ENCODE results near the gene ARFGEF2. TPM values are rescaled to one million over a fixed set of nuclear protein-coding genes. Genes with fewer than 3 reads are reported as not detected.

The ARFGEF2 gene
- total and polyA plus RNA-seq, 4 donors, result 7.4 to 35.1 (median 20.1) TPM

DNA sequence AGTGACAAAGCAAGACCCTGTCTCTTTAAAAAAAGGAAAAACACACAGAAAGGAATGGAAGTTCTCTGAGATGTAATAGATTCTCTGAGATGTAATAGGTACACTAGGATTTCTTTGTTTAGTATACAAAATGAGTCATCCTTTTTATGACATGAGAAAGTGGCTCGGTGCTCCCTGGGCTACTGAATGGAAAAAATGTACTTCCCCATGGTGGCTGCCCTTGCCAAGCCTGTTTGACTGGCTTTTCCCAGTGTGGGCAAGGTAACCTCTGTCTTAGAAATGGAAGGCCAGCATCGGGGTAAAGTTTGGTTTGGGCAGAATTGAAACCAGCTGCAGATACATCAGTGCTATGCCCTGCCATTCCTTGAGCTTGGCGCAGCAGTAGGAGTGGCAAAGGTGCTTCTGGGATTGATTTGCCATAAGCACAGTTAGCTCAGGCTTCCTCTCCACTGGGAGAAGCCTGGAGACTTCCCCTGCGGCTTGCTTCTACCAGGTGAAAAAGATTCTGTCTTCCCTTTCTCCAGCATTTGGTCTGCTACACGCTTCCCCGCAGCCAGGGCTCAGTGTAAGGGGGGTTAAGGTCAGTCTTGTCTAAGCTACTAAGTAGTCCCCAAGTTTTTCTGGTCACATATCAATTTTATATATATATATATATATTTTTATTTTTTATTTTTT, 24.5 kb downstream of the ARFGEF2 start:
- TF ChIP-seq, protein P1, sequence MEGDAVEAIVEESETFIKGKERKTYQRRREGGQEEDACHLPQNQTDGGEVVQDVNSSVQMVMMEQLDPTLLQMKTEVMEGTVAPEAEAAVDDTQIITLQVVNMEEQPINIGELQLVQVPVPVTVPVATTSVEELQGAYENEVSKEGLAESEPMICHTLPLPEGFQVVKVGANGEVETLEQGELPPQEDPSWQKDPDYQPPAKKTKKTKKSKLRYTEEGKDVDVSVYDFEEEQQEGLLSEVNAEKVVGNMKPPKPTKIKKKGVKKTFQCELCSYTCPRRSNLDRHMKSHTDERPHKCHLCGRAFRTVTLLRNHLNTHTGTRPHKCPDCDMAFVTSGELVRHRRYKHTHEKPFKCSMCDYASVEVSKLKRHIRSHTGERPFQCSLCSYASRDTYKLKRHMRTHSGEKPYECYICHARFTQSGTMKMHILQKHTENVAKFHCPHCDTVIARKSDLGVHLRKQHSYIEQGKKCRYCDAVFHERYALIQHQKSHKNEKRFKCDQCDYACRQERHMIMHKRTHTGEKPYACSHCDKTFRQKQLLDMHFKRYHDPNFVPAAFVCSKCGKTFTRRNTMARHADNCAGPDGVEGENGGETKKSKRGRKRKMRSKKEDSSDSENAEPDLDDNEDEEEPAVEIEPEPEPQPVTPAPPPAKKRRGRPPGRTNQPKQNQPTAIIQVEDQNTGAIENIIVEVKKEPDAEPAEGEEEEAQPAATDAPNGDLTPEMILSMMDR (IDR thresholded peaks at IDR 0.05; ENCODE audit: control extremely low read depth, extremely low read depth), result no peak
- DNase-seq, result peak in 2 of 3 donors; percentile 23 to 40
- no peak overlapping the region for H3K4me3 ChIP-seq
- H3K9ac ChIP-seq (ENCODE audit: insufficient read depth in 1 of 2, low read length in 2 of 2), result no peak overlapping the region
- peaks cover 0 to 8% (median 0%) of the 10 kb centered on the region in 5 donors for H3K4me1 ChIP-seq (ENCODE audit: control insufficient read depth in 5 of 5, insufficient read depth in 5 of 5, low read length in 5 of 5)
- WGBS, 2 donors, result 81 to 92% methylated on average over 6 of the region's 6 CpGs
- H3K27ac ChIP-seq (ENCODE audit: low read depth in 1 of 2, low read length in 1 of 2), result no peak overlapping the region
- no peaks in the 10 kb centered on the region for H3K9me3 ChIP-seq (ENCODE audit: control insufficient read depth in 4 of 4, insufficient read depth in 3 of 4, low read length in 3 of 4)
- no peak for ATAC-seq (ENCODE audit: insufficient read depth, low FRiP score)
- no peaks in the 10 kb centered on the region for H3K27me3 ChIP-seq (ENCODE audit: control insufficient read depth in 3 of 3, insufficient read depth in 3 of 3, low read length in 2 of 3)
- H3K36me3 ChIP-seq (ENCODE audit: control insufficient read depth in 4 of 4, insufficient read depth in 4 of 4, low read length in 4 of 4), result peaks cover 2 to 33% (median 14%) of the 10 kb centered on the region in 4 donors

GRCh38 chr20:48948612-48949011, 27.1 kb downstream of the ARFGEF2 start:
- H3K9me3 ChIP-seq (ENCODE audit: control insufficient read depth in 4 of 4, insufficient read depth in 3 of 4, low read length in 3 of 4), result no peaks in the 10 kb centered on the region
- no peak overlapping the region for H3K9ac ChIP-seq (ENCODE audit: insufficient read depth in 1 of 2, low read length in 2 of 2)
- H3K4me1 ChIP-seq (ENCODE audit: control insufficient read depth in 5 of 5, insufficient read depth in 5 of 5, low read length in 5 of 5), result peaks cover 0 to 3% (median 0%) of the 10 kb centered on the region in 5 donors
- WGBS, 2 donors, result 94 to 96% methylated on average over 6 of the region's 6 CpGs
- TF ChIP-seq, protein P1 (IDR thresholded peaks at IDR 0.05; ENCODE audit: control extremely low read depth, extremely low read depth), result no peak
- H3K36me3 ChIP-seq (ENCODE audit: control insufficient read depth in 4 of 4, insufficient read depth in 4 of 4, low read length in 4 of 4), result peaks cover 14 to 33% (median 27%) of the 10 kb centered on the region in 4 donors
- H3K27me3 ChIP-seq (ENCODE audit: control insufficient read depth in 3 of 3, insufficient read depth in 3 of 3, low read length in 2 of 3), result no peaks in the 10 kb centered on the region
- ATAC-seq (ENCODE audit: insufficient read depth, low FRiP score) (no peak), DNase-seq (no peak)
- no peak overlapping the region for H3K27ac ChIP-seq (ENCODE audit: low read depth in 1 of 2, low read length in 1 of 2)
- no peak overlapping the region for H3K4me3 ChIP-seq

- H3K4me3 ChIP-seq, result no peak overlapping the region
- 64 to 76% methylated on average over 7 of the region's 7 CpGs for WGBS, 2 donors
- H3K27me3 ChIP-seq (ENCODE audit: control insufficient read depth in 3 of 3, insufficient read depth in 3 of 3, low read length in 2 of 3), result no peaks in the 10 kb centered on the region
- peaks cover 23 to 40% (median 29%) of the 10 kb centered on the region in 4 donors for H3K36me3 ChIP-seq (ENCODE audit: control insufficient read depth in 4 of 4, insufficient read depth in 4 of 4, low read length in 4 of 4)
- H3K27ac ChIP-seq (ENCODE audit: low read depth in 1 of 2, low read length in 1 of 2), result no peak overlapping the region
- ATAC-seq (ENCODE audit: insufficient read depth, low FRiP score) (no peak), DNase-seq (peak in 1 of 3 donors; percentile 15)
- H3K9ac ChIP-seq (ENCODE audit: insufficient read depth in 1 of 2, low read length in 2 of 2), result no peak overlapping the region
- H3K4me1 ChIP-seq (ENCODE audit: control insufficient read depth in 5 of 5, insufficient read depth in 5 of 5, low read length in 5 of 5), result peaks cover 0 to 3% (median 0%) of the 10 kb centered on the region in 5 donors
- TF ChIP-seq, protein P1 (IDR thresholded peaks at IDR 0.05; ENCODE audit: control extremely low read depth, extremely low read depth), result no peak
- H3K9me3 ChIP-seq (ENCODE audit: control insufficient read depth in 4 of 4, insufficient read depth in 3 of 4, low read length in 3 of 4), result no peaks in the 10 kb centered on the region
Measured at GRCh38 chr20:48949304-48950170, 28.0 kb downstream of the ARFGEF2 start.

All from lung (tissue), 12 donors.